ENCODE results near the gene CANT1. TPM values are rescaled to one million over a fixed set of nuclear protein-coding genes. Genes with fewer than 3 reads are reported as not detected.

The CANT1 gene
- total and polyA plus RNA-seq, 9 of the 15 experiments (the other 6 are each of a cell fraction or from before 2014, with no cell fraction given): 2.7 to 66.4 (median 22.5) TPM

DNA sequence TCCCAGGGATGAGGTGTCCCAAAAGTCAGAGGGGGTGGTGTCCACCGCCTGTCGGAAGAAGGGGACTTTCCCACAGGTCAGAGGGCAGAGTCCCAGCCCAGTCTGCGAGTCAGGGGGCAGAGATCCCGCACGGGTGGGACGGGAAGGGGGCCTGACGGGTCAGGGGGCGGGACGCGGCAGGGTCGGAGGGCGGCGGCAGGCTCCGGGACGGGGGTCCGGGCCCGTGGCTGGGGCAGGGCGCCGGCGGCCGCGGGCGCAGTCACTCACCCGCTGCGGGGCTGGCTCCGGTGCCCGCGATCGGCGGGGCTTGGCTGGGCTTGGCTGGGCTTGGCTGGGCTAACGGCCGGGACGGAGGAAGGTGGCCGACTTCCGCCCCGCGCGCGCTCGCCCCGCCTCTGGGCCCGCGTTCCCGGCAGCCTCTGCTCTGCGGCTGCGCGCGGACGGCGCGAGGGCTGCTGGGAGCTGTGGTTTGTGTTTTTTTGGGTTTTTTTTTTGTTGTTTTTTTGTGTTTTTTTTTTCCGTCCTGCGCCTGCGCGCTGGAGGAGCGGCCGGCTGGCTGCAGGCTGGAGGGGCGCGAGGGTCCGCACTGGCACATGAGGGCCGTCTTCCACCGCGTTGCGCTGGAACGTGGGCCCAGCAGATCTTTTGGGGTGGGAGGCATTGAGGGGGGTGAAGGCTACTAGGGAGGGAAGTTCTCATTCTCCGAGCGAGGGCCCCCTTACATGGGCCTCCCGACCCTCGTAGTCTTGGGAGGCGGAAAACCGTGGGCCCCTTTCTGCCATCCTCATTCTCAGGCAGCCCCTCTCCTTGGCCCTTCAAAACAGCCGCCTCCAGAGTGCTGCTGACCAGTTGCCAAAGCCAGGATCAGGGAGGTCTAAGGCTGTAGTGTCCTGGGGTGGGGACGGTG is at the start of gene CANT1 (continued):
- TF ChIP-seq RBM22 (IDR thresholded peaks at IDR 0.05; ENCODE audit: low read depth, low read length, poor library complexity, severe bottlenecking): no peak
- no peak for TF ChIP-seq WHSC1 (IDR thresholded peaks at IDR 0.05; ENCODE audit: low read length)
- no peak for TF ChIP-seq ZNF197 (CRISPR knock-in tag; IDR thresholded peaks at IDR 0.05; ENCODE audit: low read depth)
- TF ChIP-seq ZBED1 (IDR thresholded peaks at IDR 0.05): no peak
- no peak for TF ChIP-seq TEAD1 (CRISPR knock-in tag; IDR thresholded peaks at IDR 0.05)
- TF ChIP-seq ASH1L (IDR thresholded peaks at IDR 0.05; ENCODE audit: borderline replicate concordance, low read depth, partially characterized antibody): no peak
- no peak for TF ChIP-seq FOSL1 (tag; conservative IDR thresholded peaks at IDR 0.05)
- TF ChIP-seq PHB2 (IDR thresholded peaks at IDR 0.05; ENCODE audit: low read depth): no peak
- TF ChIP-seq SIN3B (IDR thresholded peaks at IDR 0.05; ENCODE audit: low read depth): peak; percentile 62
- no peak for TF ChIP-seq CREBBP (IDR thresholded peaks at IDR 0.05; ENCODE audit: low read depth, low read length)
- no peak for TF ChIP-seq HDAC1 (IDR thresholded peaks at IDR 0.05)
- TF ChIP-seq MCM5 (IDR thresholded peaks at IDR 0.05; ENCODE audit: low read depth): no peak
- TF ChIP-seq ZNF586 (CRISPR knock-in tag; conservative IDR thresholded peaks at IDR 0.05): no peak
- TF ChIP-seq MEIS2 (IDR thresholded peaks at IDR 0.05; ENCODE audit: partially characterized antibody): peak; percentile 86
- no peak for TF ChIP-seq MCM7 (IDR thresholded peaks at IDR 0.05)
- no peak for TF ChIP-seq HMG20B (CRISPR knock-in tag; IDR thresholded peaks at IDR 0.05)
- TF ChIP-seq BDP1 (IDR thresholded peaks at IDR 0.05; ENCODE audit: insufficient read depth, insufficient read length): no peak
- TF ChIP-seq, protein P1, sequence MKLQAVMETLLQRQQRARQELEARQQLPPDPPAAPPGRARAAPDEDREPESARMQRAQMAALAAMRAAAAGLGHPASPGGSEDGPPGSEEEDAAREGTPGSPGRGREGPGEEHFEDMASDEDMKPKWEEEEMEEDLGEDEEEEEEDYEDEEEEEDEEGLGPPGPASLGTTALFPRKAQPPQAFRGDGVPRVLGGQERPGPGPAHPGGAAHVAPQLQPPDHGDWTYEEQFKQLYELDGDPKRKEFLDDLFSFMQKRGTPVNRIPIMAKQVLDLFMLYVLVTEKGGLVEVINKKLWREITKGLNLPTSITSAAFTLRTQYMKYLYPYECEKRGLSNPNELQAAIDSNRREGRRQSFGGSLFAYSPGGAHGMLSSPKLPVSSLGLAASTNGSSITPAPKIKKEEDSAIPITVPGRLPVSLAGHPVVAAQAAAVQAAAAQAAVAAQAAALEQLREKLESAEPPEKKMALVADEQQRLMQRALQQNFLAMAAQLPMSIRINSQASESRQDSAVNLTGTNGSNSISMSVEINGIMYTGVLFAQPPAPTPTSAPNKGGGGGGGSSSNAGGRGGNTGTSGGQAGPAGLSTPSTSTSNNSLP (IDR thresholded peaks at IDR 0.05; ENCODE audit: borderline replicate concordance, low read depth, low read length): no peak
- no peak for TF ChIP-seq JUN (IDR thresholded peaks at IDR 0.05; ENCODE audit: borderline replicate concordance, low read depth, low read length)
- no peak for TF ChIP-seq JUN (CRISPR knock-in tag; IDR thresholded peaks at IDR 0.05; ENCODE audit: borderline replicate concordance)
- TF ChIP-seq FOXJ3 (CRISPR knock-in tag; IDR thresholded peaks at IDR 0.05): no peak
- no peak for TF ChIP-seq CHD1 (IDR thresholded peaks at IDR 0.05; ENCODE audit: low read length)
- no peak for TF ChIP-seq ZNF444 (CRISPR knock-in tag; IDR thresholded peaks at IDR 0.05)
- no peak for TF ChIP-seq PTRF (tag; IDR thresholded peaks at IDR 0.05)
- TF ChIP-seq, protein P2, sequence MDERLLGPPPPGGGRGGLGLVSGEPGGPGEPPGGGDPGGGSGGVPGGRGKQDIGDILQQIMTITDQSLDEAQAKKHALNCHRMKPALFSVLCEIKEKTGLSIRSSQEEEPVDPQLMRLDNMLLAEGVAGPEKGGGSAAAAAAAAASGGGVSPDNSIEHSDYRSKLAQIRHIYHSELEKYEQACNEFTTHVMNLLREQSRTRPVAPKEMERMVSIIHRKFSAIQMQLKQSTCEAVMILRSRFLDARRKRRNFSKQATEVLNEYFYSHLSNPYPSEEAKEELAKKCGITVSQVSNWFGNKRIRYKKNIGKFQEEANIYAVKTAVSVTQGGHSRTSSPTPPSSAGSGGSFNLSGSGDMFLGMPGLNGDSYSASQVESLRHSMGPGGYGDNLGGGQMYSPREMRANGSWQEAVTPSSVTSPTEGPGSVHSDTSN (CRISPR knock-in tag; IDR thresholded peaks at IDR 0.05; ENCODE audit: low read depth): no peak
- TF ChIP-seq, protein P2 (tag; conservative IDR thresholded peaks at IDR 0.05; ENCODE audit: low read depth): no peak
